Medulla oblongata (tissue), 1 donor: ENCODE measurements around the gene C2CD4D.
"Not testable (repeated sequence)": the region's sequence is repeated elsewhere in the genome, so short reads cannot be mapped to it uniquely, and the experiment has no call there.

Experiments
- DNase-seq: peaks from one replicate; pipeline ENCODE4 v3.0.0-alpha.2; 2015; ENCODE audit errors: extremely low spot score

C2CD4D gene

GRCh38 chr1:151858886-151859665 lies 19.5 kb upstream of the C2CD4D start:
- no peak for DNase-seq

- DNase-seq = no peak
Measured at GRCh38 chr1:151858030-151858746, 18.6 kb upstream of the C2CD4D start.

- no peak for DNase-seq
Measured at GRCh38 chr1:151855933-151856332, 16.3 kb upstream of the C2CD4D start.

GRCh38 chr1:151855516-151855915 lies 15.9 kb upstream of the C2CD4D start:
- not testable (repeated sequence) for DNase-seq

- no peak for DNase-seq
Measured at GRCh38 chr1:151854658-151855057, 15.0 kb upstream of the C2CD4D start.

- no peak for DNase-seq
Measured at GRCh38 chr1:151853411-151853943, 13.9 kb upstream of the C2CD4D start, which contains the start of gene THEM5. THEM5 (minus strand) TSS chr1:151853712; CDS start chr1:151853565, 147 bp downstream.

GRCh38 chr1:151852733-151853132 lies 13.1 kb upstream of the C2CD4D start:
- no peak for DNase-seq

- DNase-seq = no peak
Measured at GRCh38 chr1:151851886-151852285, 12.3 kb upstream of the C2CD4D start.

- DNase-seq = no peak
Measured at GRCh38 chr1:151849871-151850270, 10.3 kb upstream of the C2CD4D start.

- DNase-seq = no peak
Measured at GRCh38 chr1:151849126-151849525, 9.5 kb upstream of the C2CD4D start.

GRCh38 chr1:151847867-151848596 lies 8.4 kb upstream of the C2CD4D start:
- no peak for DNase-seq

- DNase-seq = no peak
Measured at GRCh38 chr1:151846686-151847237, 7.1 kb upstream of the C2CD4D start.

- DNase-seq = no peak
Measured at GRCh38 chr1:151846062-151846568, 6.5 kb upstream of the C2CD4D start.

- no peak for DNase-seq
Measured at GRCh38 chr1:151843398-151843797, 3.8 kb upstream of the C2CD4D start.

GRCh38 chr1:151841141-151841540 lies 1.5 kb upstream of the C2CD4D start:
- peak; percentile 54 for DNase-seq

GRCh38 chr1:151840421-151840820 lies 801 bp upstream of the C2CD4D start:
- peak; percentile 34 for DNase-seq

GRCh38 chr1:151839082-151839412 lies 573 bp downstream of the C2CD4D start:
- DNase-seq = no peak

GRCh38 chr1:151838222-151839081 lies 1.2 kb downstream of the C2CD4D start:
- DNase-seq = no peak

- no peak for DNase-seq
Measured at GRCh38 chr1:151837884-151838221, 1.8 kb downstream of the C2CD4D start.

- no peak for DNase-seq
Measured at GRCh38 chr1:151837197-151837596, 2.4 kb downstream of the C2CD4D start.

- DNase-seq = no peak
Measured at GRCh38 chr1:151835596-151835995, 4.0 kb downstream of the C2CD4D start.
